Measurements from ENCODE around the gene ASB1.

ASB1 gene

DNA sequence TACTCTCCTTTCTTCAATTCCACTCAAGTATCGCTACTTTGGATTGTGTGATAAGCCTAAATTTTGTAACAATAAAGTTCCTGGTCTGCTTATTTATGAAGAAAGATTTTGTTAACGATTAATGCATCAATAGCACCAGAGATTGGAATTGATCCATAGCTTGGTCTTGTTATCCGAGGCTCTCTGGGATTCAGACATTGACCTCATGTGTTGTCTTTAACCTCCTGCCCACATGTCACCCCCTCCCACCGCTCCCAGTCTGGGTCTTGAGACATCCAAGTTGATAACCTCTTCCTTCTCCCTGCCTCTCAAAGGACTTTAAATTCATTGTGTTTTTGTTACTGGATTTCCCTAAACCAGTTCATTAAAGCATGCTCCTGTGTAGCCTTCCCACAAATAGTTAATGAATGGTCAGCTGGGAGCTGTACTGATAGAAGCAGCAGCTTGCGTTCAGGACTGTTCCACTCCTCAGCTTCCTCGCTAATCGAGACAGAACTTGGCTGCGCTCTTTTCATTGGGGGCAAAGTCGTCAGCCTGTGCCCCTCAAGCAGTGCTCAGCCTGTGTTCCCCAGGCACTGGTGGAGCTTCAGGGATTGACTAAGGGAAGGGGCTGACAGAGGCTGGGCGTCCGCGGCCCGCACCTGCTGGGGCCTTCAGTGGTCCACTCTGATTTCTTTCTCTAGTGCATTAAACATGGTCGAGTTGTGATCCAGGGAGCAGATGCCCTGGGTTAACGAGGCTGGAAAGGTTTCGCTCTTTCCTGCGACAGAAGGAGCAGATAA is 18.9 kb downstream of the ASB1 start:
- DNase-seq (ENCODE audit: extremely low read depth, insufficient read length) = no peak
- H3K27me3 ChIP-seq (replicated peaks; ENCODE audit: control insufficient read depth, insufficient read depth, low read length) = no peaks in the 10 kb centered on the region
- H3K4me3 ChIP-seq (replicated peaks; ENCODE audit: low read depth, low read length) = no peak overlapping the region
- no peak for TF ChIP-seq CTCF (IDR thresholded peaks at IDR 0.05; ENCODE audit: insufficient read depth, low read length, poor library complexity, severe bottlenecking)
- peaks cover 46% of the 10 kb centered on the region for H3K36me3 ChIP-seq (ENCODE audit: control insufficient read depth, insufficient read depth, low read length)

DNA sequence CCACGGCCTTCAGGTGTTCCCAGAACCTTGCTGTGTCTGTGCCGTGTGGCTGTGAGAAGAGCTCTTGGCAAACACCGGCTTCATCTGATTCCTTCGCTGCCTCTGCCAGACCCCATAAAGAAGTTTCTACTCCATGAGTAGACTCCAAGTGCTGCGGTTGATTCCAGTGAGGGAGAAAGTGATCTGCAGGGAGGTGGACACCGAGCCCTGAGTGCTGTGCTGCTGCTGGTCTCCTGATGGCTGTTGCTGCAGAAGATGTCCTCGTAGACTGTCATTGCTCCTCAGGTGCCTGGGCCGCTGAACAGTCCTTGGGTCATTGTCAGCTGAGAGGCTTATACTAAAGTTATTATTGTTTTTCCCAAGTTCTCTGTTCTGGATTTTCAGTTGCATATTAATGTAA is 19.6 kb downstream of the ASB1 start:
- H3K4me3 ChIP-seq (replicated peaks; ENCODE audit: low read depth, low read length) = no peak overlapping the region
- H3K27me3 ChIP-seq (replicated peaks; ENCODE audit: control insufficient read depth, insufficient read depth, low read length) = no peaks in the 10 kb centered on the region
- no peak for TF ChIP-seq CTCF (IDR thresholded peaks at IDR 0.05; ENCODE audit: insufficient read depth, low read length, poor library complexity, severe bottlenecking)
- H3K36me3 ChIP-seq (ENCODE audit: control insufficient read depth, insufficient read depth, low read length) = peaks cover 46% of the 10 kb centered on the region
- no peak for DNase-seq (ENCODE audit: extremely low read depth, insufficient read length)

DNA sequence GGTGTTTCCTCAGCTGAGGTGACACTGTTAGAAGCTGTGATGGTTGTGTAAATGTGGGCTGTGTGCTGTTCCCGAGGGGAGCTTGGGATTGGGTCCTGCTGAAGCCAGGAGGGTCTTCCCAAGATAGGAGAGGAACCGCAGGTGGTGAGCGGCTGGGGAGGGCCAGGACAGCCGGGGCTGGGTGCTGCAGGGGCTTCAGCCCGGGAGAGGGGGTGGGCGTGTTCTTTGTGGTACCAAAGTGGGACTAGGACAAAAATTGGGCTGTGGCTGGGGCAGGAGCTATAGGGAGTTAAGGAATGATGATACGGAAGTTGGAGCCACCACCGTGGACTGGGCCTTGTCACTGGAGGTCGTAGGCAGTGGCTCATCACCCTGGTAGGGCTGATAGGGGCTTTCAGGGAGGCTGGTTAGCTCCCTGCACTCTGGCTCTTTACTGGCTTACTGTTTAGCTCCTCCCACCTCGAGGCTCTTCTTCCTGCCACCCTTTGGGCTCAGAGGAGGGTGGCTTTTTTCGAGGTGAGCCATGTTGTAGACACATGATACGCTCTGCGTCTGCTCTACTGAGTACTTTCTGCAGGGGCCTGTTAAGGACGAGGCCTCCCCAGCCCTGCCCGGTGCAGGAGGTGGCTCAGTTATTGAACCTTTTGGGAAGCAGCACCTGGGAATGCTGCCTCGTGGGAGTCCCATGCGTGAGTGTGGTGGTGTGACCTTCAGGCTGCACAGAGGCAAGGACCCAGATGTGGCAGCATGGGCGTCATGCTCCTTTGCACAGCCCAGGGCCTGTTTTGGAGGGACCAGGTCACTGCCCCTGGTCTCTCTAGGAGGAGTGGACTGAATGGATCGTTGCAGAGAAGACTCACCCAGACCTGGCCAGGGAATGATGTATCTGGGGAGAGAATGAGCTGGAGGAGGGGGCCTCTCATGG is 21.6 kb downstream of the ASB1 start:
- no peak for TF ChIP-seq CTCF (IDR thresholded peaks at IDR 0.05; ENCODE audit: insufficient read depth, low read length, poor library complexity, severe bottlenecking)
- Histone ChIP-seq H3K4me3 (replicated peaks; ENCODE audit: low read depth, low read length) (no peak overlapping the region), H3K36me3 (ENCODE audit: control insufficient read depth, insufficient read depth, low read length) (peaks cover 48% of the 10 kb centered on the region), H3K27me3 (replicated peaks; ENCODE audit: control insufficient read depth, insufficient read depth, low read length) (no peaks in the 10 kb centered on the region)
- no peak for DNase-seq (ENCODE audit: extremely low read depth, insufficient read length)

DNA sequence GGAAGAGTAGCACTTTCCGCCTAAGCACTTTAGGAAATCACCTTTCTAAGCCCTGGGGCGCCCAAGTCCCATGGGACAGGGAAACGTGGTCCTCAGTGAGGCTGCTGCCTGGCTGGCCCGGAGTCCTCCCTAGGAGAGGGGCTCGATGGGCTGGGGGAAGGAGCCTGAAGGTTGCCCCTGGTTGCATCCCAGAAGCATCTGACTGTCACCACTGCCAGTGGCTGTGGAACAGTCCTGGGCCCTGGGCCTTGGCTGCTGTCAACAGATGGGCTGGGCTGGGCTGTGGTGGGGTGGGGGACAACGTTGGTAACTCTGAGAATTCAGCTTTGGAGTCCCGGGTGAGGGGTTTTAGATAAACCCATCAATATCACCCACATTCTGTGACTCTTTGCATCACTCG is 22.5 kb downstream of the ASB1 start:
- H3K36me3 ChIP-seq (ENCODE audit: control insufficient read depth, insufficient read depth, low read length) = peaks cover 46% of the 10 kb centered on the region

DNA sequence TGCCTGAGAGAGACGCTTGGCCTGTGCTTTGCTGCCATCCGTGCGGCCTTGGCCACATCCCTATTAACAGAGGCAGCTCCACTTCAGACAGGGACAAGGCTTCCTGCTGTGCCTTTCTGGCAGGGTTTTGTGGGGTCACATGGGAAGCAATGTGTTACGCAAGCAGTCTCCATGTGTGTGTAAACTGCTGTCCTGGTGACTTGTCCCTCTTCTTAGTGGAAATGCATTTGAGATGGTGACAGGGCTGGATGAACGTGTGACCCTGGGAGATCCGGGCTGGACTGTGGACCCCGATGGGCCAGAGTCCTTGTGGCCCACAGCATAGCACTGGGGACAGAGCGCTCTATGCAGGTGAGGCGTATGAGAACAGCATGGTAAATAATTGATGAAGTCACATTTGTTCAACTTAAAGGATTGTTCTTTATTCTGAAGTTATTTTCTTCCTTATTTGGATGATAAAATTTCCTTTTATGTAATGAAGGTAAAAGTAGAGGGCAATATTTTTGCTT is 23.2 kb downstream of the ASB1 start:
- H3K36me3 ChIP-seq (ENCODE audit: control insufficient read depth, insufficient read depth, low read length) = peaks cover 43% of the 10 kb centered on the region
- no peak overlapping the region for H3K4me3 ChIP-seq (replicated peaks; ENCODE audit: low read depth, low read length)
- no peak for DNase-seq (ENCODE audit: extremely low read depth, insufficient read length)
- no peaks in the 10 kb centered on the region for H3K27me3 ChIP-seq (replicated peaks; ENCODE audit: control insufficient read depth, insufficient read depth, low read length)
- TF ChIP-seq CTCF (IDR thresholded peaks at IDR 0.05; ENCODE audit: insufficient read depth, low read length, poor library complexity, severe bottlenecking) = no peak

More for the DNA sequence above, 22.5 kb downstream of the ASB1 start:
- TF ChIP-seq CTCF (IDR thresholded peaks at IDR 0.05; ENCODE audit: insufficient read depth, low read length, poor library complexity, severe bottlenecking) = no peak
- Histone ChIP-seq H3K4me3 (replicated peaks; ENCODE audit: low read depth, low read length) (no peak overlapping the region), H3K27me3 (replicated peaks; ENCODE audit: control insufficient read depth, insufficient read depth, low read length) (no peaks in the 10 kb centered on the region)
- no peak for DNase-seq (ENCODE audit: extremely low read depth, insufficient read length)
